HG03135 (cell line): ENCODE data around the gene ANKRD27.
"Not testable (repeated sequence)": the region's sequence is repeated elsewhere in the genome, so short reads cannot be mapped to it uniquely, and the experiment has no call there.

Experiments used
- ATAC-seq: cut with Tn5 transposase; IDR thresholded peaks from one replicate; pipeline ENCODE4 v1.9.1; 2021; ENCODE audit warnings: mild to moderate bottlenecking, moderate library complexity; ENCODE audit not compliant: unreplicated experiment

ANKRD27 gene

DNA sequence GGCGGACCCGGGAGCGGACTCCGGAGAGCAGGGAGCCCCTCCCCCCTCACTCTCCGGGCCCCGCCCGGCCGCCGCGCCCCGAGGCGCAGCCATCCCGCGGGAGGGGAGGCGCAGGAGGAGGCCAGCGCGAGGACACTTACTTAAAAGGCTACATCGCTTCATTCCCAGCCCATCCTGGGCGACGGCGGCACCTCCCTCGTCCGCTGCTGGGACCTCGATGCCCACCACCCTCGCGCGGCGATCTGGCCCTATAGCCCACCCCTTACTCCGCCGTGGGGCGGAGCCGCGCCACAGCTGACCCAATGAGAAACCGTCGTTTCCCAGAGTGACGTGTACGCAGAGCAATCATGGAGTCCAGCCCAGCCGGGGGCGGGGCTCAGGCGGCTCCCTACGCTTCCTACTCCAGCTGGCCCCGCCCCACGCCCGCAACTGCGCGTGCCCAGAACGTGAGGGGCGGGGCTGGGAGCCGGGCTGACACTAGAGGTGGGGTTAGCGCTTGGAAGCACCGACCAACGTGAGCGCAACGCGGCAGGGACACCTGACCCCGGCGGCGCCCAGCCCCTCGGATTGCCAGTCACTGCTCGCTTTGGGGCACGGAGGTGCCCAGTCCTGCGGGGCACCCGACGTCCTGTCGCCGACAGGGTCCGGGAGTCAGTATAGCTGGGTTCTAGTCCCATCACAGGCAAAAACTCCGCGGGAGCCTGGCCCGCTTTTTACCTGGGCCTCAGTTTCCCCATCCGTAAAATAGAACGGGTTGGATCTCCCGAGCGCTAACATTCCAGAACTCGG is at the start of gene ANKRD27:
ANKRD27 (minus strand) TSS at position 250 of the 789 bp plus-strand sequence. CDS start 16,165 bp downstream, outside the sequence.
- peak; percentile 96 for ATAC-seq

DNA sequence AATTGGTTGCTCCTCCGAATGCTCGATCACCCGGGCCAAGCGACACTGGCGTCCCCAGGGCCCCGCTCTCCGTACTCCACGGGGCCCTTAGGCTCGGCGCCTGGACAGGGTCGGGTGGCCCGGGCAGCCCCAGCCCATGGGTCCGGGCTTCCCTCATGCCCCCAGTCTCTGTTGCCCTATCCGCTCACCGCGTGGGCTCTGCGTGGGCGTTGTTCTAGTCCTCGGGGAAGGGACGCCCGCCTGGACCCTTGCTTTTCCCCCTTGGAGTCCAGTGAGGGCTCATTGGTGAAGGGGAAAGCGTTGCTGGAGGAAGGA is 45.9 kb upstream of the ANKRD27 start:
- no peak for ATAC-seq

DNA sequence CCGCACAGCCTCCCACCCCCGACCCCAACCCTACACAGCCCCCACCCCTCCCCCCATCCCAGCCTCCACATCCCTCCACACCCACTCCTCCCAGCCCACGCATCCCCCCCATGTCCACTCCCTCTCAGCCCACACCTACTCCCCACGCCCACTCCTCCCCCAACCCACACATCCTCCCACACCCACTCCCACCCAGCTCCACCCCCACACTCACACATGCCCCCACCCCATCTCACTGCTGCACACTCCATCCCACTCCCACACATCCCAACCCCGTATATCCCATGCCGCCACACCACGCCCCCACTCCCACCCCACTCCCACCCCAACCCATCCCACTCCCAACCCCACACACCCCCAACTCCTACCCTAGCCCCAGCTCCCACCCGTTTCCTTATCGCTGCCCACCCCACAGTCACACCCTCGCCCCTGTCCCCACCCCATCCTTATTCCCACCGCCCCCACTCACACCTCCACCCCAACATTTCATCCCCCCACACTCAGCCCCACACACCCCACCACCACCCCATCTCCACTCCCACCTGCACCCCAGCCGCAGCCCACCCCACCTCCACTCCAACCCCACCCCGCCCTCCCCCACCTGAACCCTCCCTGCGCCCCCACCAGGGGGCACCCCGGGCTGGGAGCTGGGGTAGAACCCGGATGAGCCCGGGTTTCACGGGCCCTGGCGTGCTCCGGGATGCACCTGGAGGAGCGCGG is 45.4 kb upstream of the ANKRD27 start:
- ATAC-seq, result no peak

DNA sequence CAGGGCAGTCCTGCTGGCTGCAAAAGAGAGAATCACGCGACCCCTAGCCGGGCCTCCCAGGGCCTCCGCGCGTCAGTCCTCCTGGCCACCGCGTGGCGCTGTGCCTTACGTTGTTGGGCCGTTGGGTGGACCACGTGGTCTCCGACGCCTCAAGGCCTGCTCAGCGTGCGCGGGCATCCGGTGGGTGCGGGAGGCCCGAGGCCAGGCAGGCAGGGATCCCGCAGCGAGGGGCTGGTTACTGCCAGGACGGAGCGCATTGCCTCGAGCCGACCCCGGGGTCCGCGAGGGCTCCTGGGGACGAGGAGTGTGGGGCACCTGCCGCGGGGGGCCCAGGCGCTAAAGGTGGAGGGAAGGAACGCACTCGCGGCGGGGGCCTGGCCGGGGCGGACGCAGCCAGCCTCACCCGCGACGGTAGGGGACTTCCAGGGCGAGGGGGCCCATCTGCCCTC is 44.7 kb upstream of the ANKRD27 start, which contains the start of gene TDRD12:
TDRD12 (plus strand) TSS at position 157 of the 449 bp plus-strand sequence. CDS start 306 bp downstream, outside the sequence.
- ATAC-seq, result no peak

DNA sequence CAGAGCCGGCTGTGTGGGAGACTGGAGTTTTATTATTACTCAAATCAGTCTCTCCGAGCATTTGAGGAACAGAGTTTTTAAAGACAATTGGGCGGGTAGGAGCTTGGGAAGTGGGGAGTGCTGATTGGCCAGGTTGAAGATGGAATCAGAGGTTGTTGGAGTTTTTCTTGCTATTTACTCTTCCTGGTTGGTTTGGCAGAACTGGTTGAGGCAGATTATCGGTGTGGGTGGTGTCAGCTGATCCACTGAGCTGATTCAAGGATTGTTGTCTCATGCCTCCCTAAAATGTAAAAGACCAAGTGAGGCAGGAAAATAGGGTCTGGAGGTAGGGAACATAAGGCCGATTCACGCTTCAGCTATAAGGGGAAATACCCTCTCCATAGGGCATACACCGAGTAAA is 43.3 kb upstream of the ANKRD27 start:
- no peak for ATAC-seq

DNA sequence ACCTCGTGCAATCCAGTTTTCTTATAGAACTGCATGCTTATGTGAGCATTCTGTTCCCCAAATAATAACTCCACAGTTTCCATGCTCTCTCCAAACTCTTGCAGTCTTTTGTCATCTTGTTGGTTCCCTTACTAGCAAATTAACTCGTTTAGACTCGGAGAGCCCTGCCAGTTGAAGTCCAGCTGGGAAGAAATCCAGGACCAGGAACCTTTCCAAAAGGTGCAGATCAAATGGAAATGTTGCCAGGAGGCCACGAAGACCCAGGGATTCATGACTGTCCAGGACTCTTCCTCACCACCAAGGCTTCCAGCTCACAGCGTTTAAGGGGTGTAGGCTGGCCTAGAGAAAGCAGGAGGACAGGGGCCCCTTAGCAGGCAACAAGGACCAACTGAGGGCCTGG is 42.5 kb upstream of the ANKRD27 start:
- no peak for ATAC-seq

DNA sequence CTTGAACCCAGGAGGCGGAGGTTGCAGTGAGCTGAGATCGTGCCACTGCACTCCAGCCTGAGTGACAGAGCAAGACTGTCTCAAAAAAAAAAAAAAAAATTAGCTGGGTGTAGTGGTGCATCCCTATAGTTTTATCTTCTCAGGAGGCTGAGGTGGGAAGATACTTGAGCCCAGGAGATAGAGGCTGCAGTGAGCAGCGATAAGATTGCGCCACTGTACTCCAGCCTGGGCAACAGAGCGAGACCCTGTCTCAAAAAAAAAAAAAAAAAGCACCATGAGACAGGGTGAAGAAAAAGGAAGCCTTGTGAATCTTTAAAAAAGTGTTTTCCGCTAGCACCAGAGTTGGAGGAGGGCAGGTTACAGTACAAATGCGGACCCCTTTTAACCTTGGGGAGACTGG is 41.2 kb upstream of the ANKRD27 start:
- not testable (repeated sequence) for ATAC-seq

DNA sequence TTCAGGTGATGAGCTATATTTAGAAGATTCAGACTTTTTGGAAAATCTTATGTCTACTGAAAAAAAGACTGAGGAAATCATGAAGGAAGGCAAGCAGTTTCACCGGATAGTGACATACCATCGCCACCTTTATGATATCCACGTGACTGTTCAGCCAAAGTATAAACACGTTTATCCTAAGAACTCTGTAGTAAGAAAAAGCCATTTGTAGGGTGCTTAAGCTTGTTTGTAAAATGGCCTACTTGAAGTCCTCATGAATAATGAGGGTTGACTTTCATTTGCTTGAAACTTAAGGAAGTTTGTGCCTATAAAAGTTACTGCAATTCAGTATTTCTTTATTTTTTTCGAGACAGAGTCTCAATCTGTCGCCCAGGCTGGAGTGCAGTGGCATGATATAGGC is 36.8 kb upstream of the ANKRD27 start:
- no peak for ATAC-seq

DNA sequence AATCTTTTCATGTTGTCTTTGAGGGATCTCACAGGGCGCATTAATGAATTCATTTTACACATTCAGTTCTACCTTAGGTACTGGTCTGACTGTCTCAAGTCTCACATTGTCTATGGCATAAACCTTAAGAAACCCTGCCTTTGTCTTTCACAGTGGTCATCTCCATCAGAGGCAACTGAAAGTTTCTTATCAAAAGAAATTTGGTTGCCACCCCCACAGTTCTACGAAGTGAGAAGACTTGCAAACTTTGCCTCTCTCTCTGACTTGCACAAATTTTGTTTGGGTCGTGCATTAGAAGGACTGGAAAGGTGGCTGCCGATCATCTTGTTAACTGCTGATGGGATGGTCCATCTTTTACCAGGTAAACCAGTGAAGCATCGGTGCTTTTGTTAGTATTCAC is 34.1 kb upstream of the ANKRD27 start:
- no peak for ATAC-seq

DNA sequence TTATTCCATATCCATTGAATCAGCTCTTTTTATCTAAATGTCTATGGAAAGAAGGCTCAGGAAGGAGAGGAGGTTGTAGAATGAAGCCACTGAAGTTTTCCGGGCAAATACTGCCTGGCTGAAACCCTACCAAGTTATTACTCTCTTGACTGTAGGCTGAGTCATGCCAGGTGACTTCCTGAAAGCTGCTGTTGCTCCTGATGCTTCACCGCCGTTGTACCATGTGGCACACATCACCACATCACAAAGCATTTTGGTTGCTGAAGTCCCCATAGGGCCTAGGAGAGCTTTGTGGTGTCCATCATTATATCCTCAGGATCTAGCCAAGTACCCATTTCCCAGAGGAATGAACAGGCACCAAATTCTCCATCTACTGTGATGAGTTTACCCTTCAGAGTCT is 33.5 kb upstream of the ANKRD27 start:
- ATAC-seq, result no peak

DNA sequence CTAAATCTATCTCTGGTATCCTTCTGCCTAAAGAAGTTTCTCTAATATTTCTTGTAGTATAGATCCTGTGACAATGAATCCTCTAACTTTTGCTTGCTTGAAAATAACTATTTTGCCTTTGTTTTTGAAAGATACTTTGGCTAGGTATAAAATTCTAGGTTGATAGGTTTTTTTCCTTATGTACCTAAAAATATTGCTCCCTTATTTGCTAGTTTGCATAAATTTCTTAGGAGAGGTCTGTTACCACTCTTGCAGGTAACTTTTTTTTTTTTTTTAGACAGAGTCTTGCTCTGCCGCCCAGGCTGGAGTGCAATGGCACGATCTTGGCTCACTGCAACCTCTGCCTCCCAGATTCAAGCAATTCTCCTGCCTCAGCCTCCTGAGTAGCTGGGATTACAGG is 29.0 kb upstream of the ANKRD27 start:
- not testable (repeated sequence) for ATAC-seq

DNA sequence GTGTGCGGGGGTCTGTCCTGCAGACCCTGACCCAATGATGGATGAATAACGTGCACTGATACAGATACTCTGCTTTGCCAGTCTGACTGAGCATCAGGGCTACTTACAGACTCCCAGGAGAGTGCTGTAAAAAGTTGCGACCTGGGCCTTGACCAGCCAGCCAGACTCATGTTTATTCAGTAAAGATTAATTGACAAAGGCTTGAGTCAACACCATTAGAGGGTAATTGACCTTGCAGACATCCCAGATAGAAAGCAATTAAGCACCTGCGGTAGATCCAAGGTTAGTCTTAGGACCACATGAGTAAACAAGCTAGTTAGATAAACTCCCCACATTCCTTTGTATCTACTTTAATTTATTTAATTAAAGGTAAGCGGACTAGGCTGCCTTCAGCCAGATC is 27.0 kb upstream of the ANKRD27 start:
- no peak for ATAC-seq

DNA sequence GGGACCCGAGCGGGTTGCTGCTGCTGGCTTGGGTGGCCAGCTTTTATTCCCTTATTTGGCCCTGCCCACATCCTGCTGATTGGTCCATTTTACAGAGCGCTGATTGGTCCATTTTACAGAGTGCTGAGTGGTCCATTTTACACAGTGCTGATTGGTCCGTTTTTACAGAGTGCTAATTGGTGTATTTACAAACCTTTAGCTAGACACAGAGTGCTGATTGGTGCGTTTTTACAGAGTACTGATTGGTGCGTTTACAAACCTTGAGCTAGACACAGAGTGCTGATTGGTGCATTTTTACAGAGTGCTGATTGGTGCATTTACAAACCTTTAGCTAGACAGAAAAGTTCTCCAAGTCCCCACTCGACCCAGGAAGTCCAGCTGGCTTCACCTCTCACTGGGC is 25.1 kb upstream of the ANKRD27 start:
- not testable (repeated sequence) for ATAC-seq

DNA sequence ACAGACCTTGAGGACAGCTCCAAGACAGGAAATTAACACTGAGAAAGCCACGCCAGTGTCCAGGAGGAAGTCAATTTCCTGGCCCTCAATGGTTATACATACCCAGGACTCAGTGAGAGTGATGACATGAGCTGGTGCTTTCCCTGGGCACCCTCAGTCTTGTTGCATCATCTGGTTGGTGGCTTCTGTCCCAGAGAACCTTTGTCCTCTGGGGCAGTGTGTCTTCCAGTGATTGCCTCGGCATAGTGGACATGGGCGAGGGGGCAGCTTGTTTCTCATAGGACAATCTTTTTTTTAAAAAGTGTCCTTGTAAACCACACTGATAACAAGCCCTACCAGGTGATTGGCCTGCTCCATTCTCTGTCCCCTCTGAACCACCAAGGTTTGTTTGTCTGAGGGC is 21.8 kb upstream of the ANKRD27 start:
- ATAC-seq, result not testable (repeated sequence)

DNA sequence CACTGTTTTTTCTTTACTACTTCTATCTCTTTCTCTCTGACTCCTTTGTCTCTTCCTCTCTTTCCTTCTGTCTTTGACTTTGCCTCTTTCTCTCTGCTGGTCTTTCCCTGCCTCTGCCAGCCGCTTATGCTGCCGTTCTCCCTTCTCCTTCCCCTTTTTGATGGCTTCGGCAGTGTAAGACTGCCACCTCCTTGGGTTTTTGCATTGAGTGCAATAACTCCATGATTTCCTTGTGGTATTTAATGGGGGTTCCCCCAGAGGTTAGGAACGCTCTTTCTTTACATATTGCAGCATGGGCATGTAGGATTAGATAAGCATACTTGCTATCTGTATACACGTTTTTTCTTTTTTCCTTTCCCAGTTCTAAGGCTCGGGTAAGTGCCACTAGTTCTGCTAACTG is 20.5 kb upstream of the ANKRD27 start:
- not testable (repeated sequence) for ATAC-seq

DNA sequence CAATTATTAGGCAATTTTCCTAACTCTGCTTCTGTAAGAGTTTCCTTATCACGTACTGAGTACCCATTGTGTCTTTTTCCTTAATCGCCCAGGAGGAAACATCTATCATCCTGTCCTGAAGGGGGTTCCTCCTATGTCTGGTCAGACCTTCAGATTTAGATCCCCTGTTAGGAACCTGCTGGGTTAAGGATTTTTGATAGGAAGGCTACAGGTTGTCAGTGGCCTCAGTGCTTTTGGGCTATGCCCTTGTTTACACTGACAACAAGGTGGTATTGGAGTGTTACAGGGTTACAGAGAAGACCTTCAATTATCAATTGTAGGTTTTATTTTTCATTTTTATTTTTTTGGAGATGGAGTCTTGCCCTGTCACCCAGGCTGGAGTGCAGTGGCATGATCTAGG is 19.9 kb upstream of the ANKRD27 start:
- ATAC-seq, result not testable (repeated sequence)

DNA sequence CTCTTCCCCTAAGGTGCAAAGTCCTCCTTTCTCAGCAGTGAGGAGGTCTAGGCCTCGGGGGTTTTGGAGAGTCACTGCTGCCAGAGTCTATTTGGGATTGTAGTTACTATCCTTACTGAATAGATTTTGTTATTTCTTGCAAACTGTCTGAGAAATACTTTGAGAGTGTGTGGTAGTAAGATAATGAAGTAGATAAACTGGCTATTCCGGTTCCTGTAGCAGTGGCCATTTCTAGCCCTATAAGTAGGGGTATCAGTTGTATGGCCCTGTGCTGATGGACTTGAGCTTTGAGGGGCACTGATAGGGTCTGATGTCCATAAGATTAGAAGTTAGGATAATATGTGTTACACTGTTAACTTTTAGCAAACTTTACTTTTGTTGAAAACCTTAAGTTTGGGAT is 19.3 kb upstream of the ANKRD27 start:
- ATAC-seq, result not testable (repeated sequence)

DNA sequence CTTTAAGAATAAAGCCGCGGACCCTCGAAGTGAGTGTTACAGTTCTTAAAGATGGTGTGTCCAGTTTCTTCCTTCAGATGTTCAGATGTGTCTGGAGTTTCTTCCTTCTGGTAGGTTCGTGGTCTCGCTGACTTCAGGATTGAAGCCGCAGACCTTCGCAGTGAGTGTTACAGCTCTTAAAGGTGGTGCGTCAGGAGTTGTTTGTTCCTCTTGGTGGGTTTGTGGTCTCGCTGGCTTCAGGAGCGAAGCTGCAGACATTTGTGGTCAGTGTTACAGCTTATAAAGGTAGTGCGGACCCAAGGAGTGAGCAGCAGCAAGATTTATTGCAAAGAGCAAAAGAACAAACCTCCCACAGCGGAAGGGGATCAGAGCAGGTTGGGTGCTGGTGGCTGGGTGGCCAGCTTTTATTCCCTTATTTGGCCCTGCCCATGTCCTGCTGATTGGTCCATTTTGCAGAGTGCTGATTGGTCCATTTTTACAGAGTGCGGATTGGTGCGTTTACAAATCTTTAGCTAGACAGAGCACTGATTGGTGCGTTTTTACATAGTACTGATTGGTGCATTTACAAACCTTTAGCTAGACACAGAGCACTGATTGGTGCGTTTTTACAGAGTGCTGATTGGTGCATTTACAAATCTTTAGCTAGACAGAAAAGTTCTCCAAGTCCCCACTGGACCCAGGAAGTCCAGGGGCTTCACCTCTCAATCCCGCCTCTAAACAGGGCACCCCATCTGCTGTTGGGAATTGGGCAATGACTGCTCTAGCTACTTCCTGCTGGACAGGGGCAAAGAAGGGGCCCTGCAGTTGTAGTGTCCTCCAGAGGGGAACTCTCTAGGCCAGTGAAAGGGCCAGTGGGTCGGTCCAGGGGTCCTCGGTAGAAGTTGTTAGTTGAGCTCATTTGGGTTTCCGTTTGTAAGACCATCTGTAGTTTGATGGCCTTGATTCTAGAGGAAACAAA is 18.4 kb upstream of the ANKRD27 start:
- ATAC-seq, result not testable (repeated sequence)

DNA sequence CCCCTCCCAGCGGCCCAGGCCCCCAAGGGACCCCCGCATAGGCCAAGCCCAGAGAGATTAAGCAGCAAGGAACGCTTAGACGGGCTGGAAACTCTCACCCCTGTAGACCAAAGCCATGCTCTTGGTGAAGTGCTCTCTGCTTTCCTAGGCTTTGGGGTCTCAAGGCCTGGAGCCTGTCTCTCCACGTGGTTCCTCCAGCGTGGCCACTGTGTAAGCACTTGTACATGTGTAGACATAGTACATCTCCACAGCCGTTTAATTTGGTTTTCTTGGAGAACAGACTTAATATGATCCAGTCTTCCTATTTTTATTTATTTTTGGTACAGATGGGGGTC is 17.7 kb upstream of the ANKRD27 start:
- no peak for ATAC-seq

DNA sequence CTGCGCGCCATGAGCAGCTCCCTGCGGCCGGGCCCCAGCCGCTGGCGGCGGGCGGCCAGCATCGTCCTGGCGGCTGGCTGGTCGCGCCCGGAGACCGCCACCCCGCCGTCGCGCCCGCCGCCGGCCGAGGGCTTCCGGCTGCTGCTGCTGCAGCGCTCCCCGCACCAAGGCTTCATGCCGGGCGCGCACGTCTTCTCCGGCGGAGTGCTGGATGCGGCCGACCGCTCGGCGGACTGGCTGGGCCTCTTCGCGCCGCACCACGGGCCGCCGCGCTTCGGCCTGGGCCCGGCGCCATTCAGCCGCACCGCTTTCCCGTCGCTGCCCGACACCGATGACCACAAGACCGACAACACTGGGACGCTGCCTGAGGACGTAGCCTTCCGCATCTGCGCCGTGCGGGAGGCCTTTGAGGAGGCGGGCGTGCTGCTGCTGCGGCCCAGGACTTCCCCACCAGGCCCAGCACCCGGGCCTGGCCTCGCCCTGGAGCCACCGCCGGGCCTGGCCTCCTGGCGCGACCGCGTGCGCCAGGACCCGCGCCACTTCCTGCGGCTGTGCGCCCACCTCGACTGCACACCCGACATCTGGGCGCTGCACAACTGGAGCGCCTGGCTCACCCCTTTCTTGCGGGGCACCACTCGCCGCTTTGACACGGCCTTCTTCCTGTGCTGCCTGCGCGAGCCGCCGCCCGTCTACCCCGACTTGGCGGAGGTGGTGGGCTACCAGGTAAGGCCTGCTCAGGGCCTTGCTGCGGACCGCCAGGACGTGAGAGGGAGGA is 17.2 kb upstream of the ANKRD27 start:
- peak; percentile 63 for ATAC-seq
